GM19467 (cell line): Measurements from ENCODE around the gene COL9A1.
"Not testable (repeated sequence)": the region's sequence is repeated elsewhere in the genome, so short reads cannot be mapped to it uniquely, and the experiment has no call there.

Experiments
- ATAC-seq: cut with Tn5 transposase; IDR thresholded peaks from one replicate; pipeline ENCODE4 v1.9.1; 2021; ENCODE audit warnings: mild to moderate bottlenecking, moderate library complexity; ENCODE audit not compliant: unreplicated experiment

Gene COL9A1

GRCh38 chr6:70303034-70303525, at the start of gene COL9A1:
Gene COL9A1 (minus strand): TSS chr6:70303084. CDS start chr6:70302924, 160 bp downstream.
- no peak for ATAC-seq

- ATAC-seq = no peak
Measured at GRCh38 chr6:70351461-70351860, 48.6 kb upstream of the COL9A1 start.

GRCh38 chr6:70345619-70346018, 42.7 kb upstream of the COL9A1 start:
- ATAC-seq = no peak

- ATAC-seq = no peak
Measured at GRCh38 chr6:70343313-70343712, 40.4 kb upstream of the COL9A1 start.

GRCh38 chr6:70339810-70340209, 36.9 kb upstream of the COL9A1 start:
- not testable (repeated sequence) for ATAC-seq

- no peak for ATAC-seq
Measured at GRCh38 chr6:70338775-70339174, 35.9 kb upstream of the COL9A1 start.

- ATAC-seq = no peak
Measured at GRCh38 chr6:70337743-70338105, 34.8 kb upstream of the COL9A1 start.

GRCh38 chr6:70336996-70337742, 34.3 kb upstream of the COL9A1 start:
- no peak for ATAC-seq

GRCh38 chr6:70327036-70327435, 24.2 kb upstream of the COL9A1 start:
- ATAC-seq = no peak

- no peak for ATAC-seq
Measured at GRCh38 chr6:70325009-70325408, 22.1 kb upstream of the COL9A1 start.

- ATAC-seq = not testable (repeated sequence)
Measured at GRCh38 chr6:70317799-70318198, 14.9 kb upstream of the COL9A1 start.

GRCh38 chr6:70315079-70315751, 12.3 kb upstream of the COL9A1 start:
- ATAC-seq = no peak

- no peak for ATAC-seq
Measured at GRCh38 chr6:70314296-70314695, 11.4 kb upstream of the COL9A1 start.

GRCh38 chr6:70312165-70312745, 9.4 kb upstream of the COL9A1 start:
- ATAC-seq = no peak

GRCh38 chr6:70310063-70310694, 7.3 kb upstream of the COL9A1 start:
- no peak for ATAC-seq

- no peak for ATAC-seq
Measured at GRCh38 chr6:70309243-70309642, 6.4 kb upstream of the COL9A1 start.

- ATAC-seq = not testable (repeated sequence)
Measured at GRCh38 chr6:70308142-70308541, 5.3 kb upstream of the COL9A1 start.

- no peak for ATAC-seq
Measured at GRCh38 chr6:70307008-70307407, 4.1 kb upstream of the COL9A1 start.

- no peak for ATAC-seq
Measured at GRCh38 chr6:70304616-70305015, 1.7 kb upstream of the COL9A1 start.

GRCh38 chr6:70299456-70299855, 3.4 kb downstream of the COL9A1 start:
- no peak for ATAC-seq

- no peak for ATAC-seq
Measured at GRCh38 chr6:70298068-70298467, 4.8 kb downstream of the COL9A1 start.
